ENCODE results near the gene RASSF3. TPM values are rescaled to one million over a fixed set of nuclear protein-coding genes. Genes with fewer than 3 reads are reported as not detected.

RASSF3 gene
- total RNA-seq, 1 experiment from 2014 or later, result 13.4 TPM

- H3K36me3 ChIP-seq (ENCODE audit: low read depth, low read length), result no peaks in the 10 kb centered on the region
- H3K4me1 ChIP-seq (ENCODE audit: insufficient read depth, low read length), result no peaks in the 10 kb centered on the region
- no peak overlapping the region for H3K4me2 ChIP-seq (ENCODE audit: low read length)
- TF ChIP-seq CTCF (conservative IDR thresholded peaks at IDR 0.05; ENCODE audit: low read depth, low read length) (no peak), EZH2phosphoT487 (IDR thresholded peaks at IDR 0.05; ENCODE audit: borderline replicate concordance, low read length) (no peak), EZH2 (IDR thresholded peaks at IDR 0.05; ENCODE audit: low read length, unreplicated experiment) (no peak)
- H4K20me1 ChIP-seq (ENCODE audit: low read length), result no peaks in the 10 kb centered on the region
- ChIA-PET CTCF (no interaction called here), POLR2A (ENCODE audit: unreplicated experiment) (no interaction called here)
- no peak overlapping the region for H3K4me3 ChIP-seq (ENCODE audit: low read length)
- no peaks in the 10 kb centered on the region for H3K9me2 ChIP-seq (replicated peaks; ENCODE audit: low read length)
- H3K27ac ChIP-seq (ENCODE audit: low read length), result no peak overlapping the region
- intact Hi-C loops (cut with micrococcal nuclease), result no loop called here
- no peak overlapping the region for H3K9ac ChIP-seq (ENCODE audit: low read length)
- no peaks in the 10 kb centered on the region for H3F3A ChIP-seq (ENCODE audit: low read length, unreplicated experiment)
- BruUV-seq (replicated peaks), result no TSS peak
- ATAC-seq (no peak), DNase-seq (no peak)
- H2AFZ ChIP-seq (ENCODE audit: low read length), result no peak overlapping the region
- H3K27me3 ChIP-seq (ENCODE audit: low read length), result no peaks in the 10 kb centered on the region
- H3K79me2 ChIP-seq (ENCODE audit: low read length), result no peaks in the 10 kb centered on the region
- no peaks in the 10 kb centered on the region for H3K9me3 ChIP-seq (ENCODE audit: low read length)
Observed at GRCh38 chr12:64568298-64568697, 42.0 kb upstream of the RASSF3 start.

- intact Hi-C loops (cut with micrococcal nuclease), result no loop called here
- no peaks in the 10 kb centered on the region for H3K4me1 ChIP-seq (ENCODE audit: insufficient read depth, low read length)
- ATAC-seq (no peak), DNase-seq (no peak)
- H3K36me3 ChIP-seq (ENCODE audit: low read depth, low read length), result no peaks in the 10 kb centered on the region
- no peaks in the 10 kb centered on the region for H3K79me2 ChIP-seq (ENCODE audit: low read length)
- H2AFZ ChIP-seq (ENCODE audit: low read length), result no peak overlapping the region
- H3K4me3 ChIP-seq (ENCODE audit: low read length), result no peak overlapping the region
- ChIA-PET CTCF (no interaction called here), POLR2A (ENCODE audit: unreplicated experiment) (no interaction called here)
- no peaks in the 10 kb centered on the region for H3K9me3 ChIP-seq (ENCODE audit: low read length)
- TF ChIP-seq EZH2phosphoT487 (IDR thresholded peaks at IDR 0.05; ENCODE audit: borderline replicate concordance, low read length), result no peak
- TF ChIP-seq CTCF (conservative IDR thresholded peaks at IDR 0.05; ENCODE audit: low read depth, low read length), result no peak
- no peak for TF ChIP-seq EZH2 (IDR thresholded peaks at IDR 0.05; ENCODE audit: low read length, unreplicated experiment)
- no peaks in the 10 kb centered on the region for H3K9me2 ChIP-seq (replicated peaks; ENCODE audit: low read length)
- H3K27me3 ChIP-seq (ENCODE audit: low read length), result no peaks in the 10 kb centered on the region
- no peaks in the 10 kb centered on the region for H4K20me1 ChIP-seq (ENCODE audit: low read length)
- H3F3A ChIP-seq (ENCODE audit: low read length, unreplicated experiment), result no peaks in the 10 kb centered on the region
- no peak overlapping the region for H3K9ac ChIP-seq (ENCODE audit: low read length)
- no peak overlapping the region for H3K27ac ChIP-seq (ENCODE audit: low read length)
- no peak overlapping the region for H3K4me2 ChIP-seq (ENCODE audit: low read length)
- no TSS peak for BruUV-seq (replicated peaks)
Observed at GRCh38 chr12:64569923-64570691, 40.2 kb upstream of the RASSF3 start.

GRCh38 chr12:64571411-64571810 is 38.9 kb upstream of the RASSF3 start:
- Histone ChIP-seq H2AFZ (ENCODE audit: low read length) (no peak overlapping the region), H3K79me2 (ENCODE audit: low read length) (no peaks in the 10 kb centered on the region), H3K9me3 (ENCODE audit: low read length) (no peaks in the 10 kb centered on the region), H3F3A (ENCODE audit: low read length, unreplicated experiment) (no peaks in the 10 kb centered on the region), H3K27ac (ENCODE audit: low read length) (no peak overlapping the region), H3K9ac (ENCODE audit: low read length) (no peak overlapping the region), H3K9me2 (replicated peaks; ENCODE audit: low read length) (no peaks in the 10 kb centered on the region), H3K4me2 (ENCODE audit: low read length) (no peak overlapping the region), H4K20me1 (ENCODE audit: low read length) (no peaks in the 10 kb centered on the region), H3K4me1 (ENCODE audit: insufficient read depth, low read length) (no peaks in the 10 kb centered on the region), H3K4me3 (ENCODE audit: low read length) (no peak overlapping the region), H3K27me3 (ENCODE audit: low read length) (no peaks in the 10 kb centered on the region), H3K36me3 (ENCODE audit: low read depth, low read length) (no peaks in the 10 kb centered on the region)
- no TSS peak for BruUV-seq (replicated peaks)
- ChIA-PET POLR2A (ENCODE audit: unreplicated experiment) (no interaction called here), CTCF (no interaction called here)
- DNase-seq (no peak), ATAC-seq (no peak)
- intact Hi-C loops (cut with micrococcal nuclease), result no loop called here
- no peak for TF ChIP-seq EZH2 (IDR thresholded peaks at IDR 0.05; ENCODE audit: low read length, unreplicated experiment)
- TF ChIP-seq CTCF (conservative IDR thresholded peaks at IDR 0.05; ENCODE audit: low read depth, low read length), result no peak
- no peak for TF ChIP-seq EZH2phosphoT487 (IDR thresholded peaks at IDR 0.05; ENCODE audit: borderline replicate concordance, low read length)
